Measurements from ENCODE around the gene KCNK1. TPM values are rescaled to one million over a fixed set of nuclear protein-coding genes. Genes with fewer than 3 reads are reported as not detected.

The KCNK1 gene
- total RNA-seq, 1 experiment from 2014 or later, result 24.3 TPM

DNA sequence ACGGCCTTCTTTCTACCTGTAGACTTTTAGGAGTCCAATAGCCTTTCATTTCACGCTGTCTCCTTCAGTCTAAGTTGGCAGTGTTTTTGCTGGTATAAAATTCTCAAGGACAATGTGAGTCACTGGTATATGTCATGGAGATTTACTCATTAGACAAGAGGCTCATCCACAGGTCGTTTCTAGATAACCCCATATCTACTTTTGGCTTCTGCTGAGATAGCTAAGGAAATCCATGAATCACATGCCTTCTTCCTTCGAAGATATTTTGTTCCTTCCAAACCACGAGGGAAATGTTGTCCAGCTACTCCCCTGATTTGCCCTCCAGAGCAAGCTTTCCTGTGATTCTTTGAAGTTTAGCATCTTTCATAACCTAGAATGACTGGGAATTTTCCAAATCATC lies 38.5 kb upstream of the KCNK1 start:
- POLR2A ChIA-PET, result interaction anchor here (0.6 to 1.3 kb wide), 3 partner anchors 55 to 197 kb away, joined by 3 to 5 read pairs (median 3); no protein-coding TSS in a partner anchor
- CTCF ChIA-PET, result interaction anchor here (0.8 kb wide), 2 partner anchors 31 to 109 kb away, joined by 3 read pairs; no protein-coding TSS in a partner anchor
- no peaks in the 10 kb centered on the region for H3K36me3 Mint-ChIP-seq (ENCODE audit: insufficient read depth, unreplicated experiment)
- H3K9me3 Mint-ChIP-seq (ENCODE audit: unreplicated experiment), result no peaks in the 10 kb centered on the region
- TF ChIP-seq, protein P1, sequence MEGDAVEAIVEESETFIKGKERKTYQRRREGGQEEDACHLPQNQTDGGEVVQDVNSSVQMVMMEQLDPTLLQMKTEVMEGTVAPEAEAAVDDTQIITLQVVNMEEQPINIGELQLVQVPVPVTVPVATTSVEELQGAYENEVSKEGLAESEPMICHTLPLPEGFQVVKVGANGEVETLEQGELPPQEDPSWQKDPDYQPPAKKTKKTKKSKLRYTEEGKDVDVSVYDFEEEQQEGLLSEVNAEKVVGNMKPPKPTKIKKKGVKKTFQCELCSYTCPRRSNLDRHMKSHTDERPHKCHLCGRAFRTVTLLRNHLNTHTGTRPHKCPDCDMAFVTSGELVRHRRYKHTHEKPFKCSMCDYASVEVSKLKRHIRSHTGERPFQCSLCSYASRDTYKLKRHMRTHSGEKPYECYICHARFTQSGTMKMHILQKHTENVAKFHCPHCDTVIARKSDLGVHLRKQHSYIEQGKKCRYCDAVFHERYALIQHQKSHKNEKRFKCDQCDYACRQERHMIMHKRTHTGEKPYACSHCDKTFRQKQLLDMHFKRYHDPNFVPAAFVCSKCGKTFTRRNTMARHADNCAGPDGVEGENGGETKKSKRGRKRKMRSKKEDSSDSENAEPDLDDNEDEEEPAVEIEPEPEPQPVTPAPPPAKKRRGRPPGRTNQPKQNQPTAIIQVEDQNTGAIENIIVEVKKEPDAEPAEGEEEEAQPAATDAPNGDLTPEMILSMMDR (IDR thresholded peaks at IDR 0.05; ENCODE audit: unreplicated experiment), result no peak
- H3K4me3 Mint-ChIP-seq (ENCODE audit: unreplicated experiment), result no peak overlapping the region
- H3K4me1 Mint-ChIP-seq (ENCODE audit: insufficient read depth, unreplicated experiment), result no peaks in the 10 kb centered on the region
- no peak for DNase-seq (ENCODE audit: unreplicated experiment)
- no TSS peak for BruUV-seq (replicated peaks)
- H3K27ac Mint-ChIP-seq (ENCODE audit: low read depth, unreplicated experiment), result no peak overlapping the region
- H3K27me3 Mint-ChIP-seq (ENCODE audit: insufficient read depth, unreplicated experiment), result peaks cover 33% of the 10 kb centered on the region
- intact Hi-C loops (cut with micrococcal nuclease), result no loop called here

DNA sequence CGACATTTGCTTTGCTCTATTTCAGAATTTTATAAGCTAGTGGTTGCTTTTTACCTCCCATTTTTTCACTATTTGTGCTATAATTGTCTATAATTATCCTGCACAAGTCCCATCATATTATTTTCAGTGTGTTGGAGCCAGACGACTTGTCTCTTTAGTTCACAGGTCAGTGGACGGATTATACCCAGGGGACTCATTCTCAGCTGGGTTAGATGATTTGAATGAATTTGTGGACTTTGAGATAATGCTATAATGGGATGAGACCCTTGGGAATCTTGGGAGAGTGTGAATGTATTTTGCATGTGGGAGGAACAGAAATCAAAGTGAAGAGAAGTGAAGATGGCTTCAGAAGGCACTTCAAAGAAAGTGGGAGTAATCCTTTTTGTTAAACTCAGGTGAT lies 31.5 kb upstream of the KCNK1 start:
- no TSS peak for BruUV-seq (replicated peaks)
- Mint-ChIP-seq H3K9me3 (ENCODE audit: unreplicated experiment) (no peaks in the 10 kb centered on the region), H3K4me1 (ENCODE audit: insufficient read depth, unreplicated experiment) (no peaks in the 10 kb centered on the region), H3K36me3 (ENCODE audit: insufficient read depth, unreplicated experiment) (no peaks in the 10 kb centered on the region), H3K4me3 (ENCODE audit: unreplicated experiment) (no peak overlapping the region), H3K27me3 (ENCODE audit: insufficient read depth, unreplicated experiment) (no peaks in the 10 kb centered on the region), H3K27ac (ENCODE audit: low read depth, unreplicated experiment) (no peak overlapping the region)
- DNase-seq (ENCODE audit: unreplicated experiment), result no peak
- ChIA-PET CTCF (interaction anchor here (1.1 to 1.3 kb wide), 2 partner anchors 42 to 141 kb away, joined by 3 to 5 read pairs; no protein-coding TSS in a partner anchor), POLR2A (no interaction called here)
- intact Hi-C loops (cut with micrococcal nuclease), result no loop called here
- TF ChIP-seq, protein P1 (IDR thresholded peaks at IDR 0.05; ENCODE audit: unreplicated experiment), result no peak

DNA sequence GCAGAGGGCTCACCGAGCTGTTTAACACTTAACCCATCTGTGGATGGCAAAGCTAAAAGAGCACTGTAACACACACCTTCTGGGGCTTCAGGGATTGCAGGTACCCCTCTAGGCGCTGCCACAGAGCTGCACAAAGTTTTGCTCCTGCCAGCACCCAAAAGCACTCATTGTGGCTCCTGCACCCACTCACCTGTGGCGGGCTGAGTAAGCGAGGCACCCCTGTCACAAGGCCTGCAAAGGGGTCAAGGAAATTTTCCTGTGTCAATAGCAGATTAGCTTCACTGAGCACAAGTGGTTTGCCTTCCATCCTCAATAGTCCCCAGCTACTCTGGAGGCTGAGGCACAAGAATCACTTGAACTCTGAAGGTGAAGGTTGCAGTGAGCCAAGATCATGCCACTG lies 29.5 kb upstream of the KCNK1 start:
- no TSS peak for BruUV-seq (replicated peaks)
- Mint-ChIP-seq H3K9me3 (ENCODE audit: unreplicated experiment) (no peaks in the 10 kb centered on the region), H3K27me3 (ENCODE audit: insufficient read depth, unreplicated experiment) (no peaks in the 10 kb centered on the region), H3K4me1 (ENCODE audit: insufficient read depth, unreplicated experiment) (no peaks in the 10 kb centered on the region), H3K4me3 (ENCODE audit: unreplicated experiment) (no peak overlapping the region), H3K36me3 (ENCODE audit: insufficient read depth, unreplicated experiment) (no peaks in the 10 kb centered on the region), H3K27ac (ENCODE audit: low read depth, unreplicated experiment) (no peak overlapping the region)
- DNase-seq (ENCODE audit: unreplicated experiment), result no peak
- TF ChIP-seq, protein P1 (IDR thresholded peaks at IDR 0.05; ENCODE audit: unreplicated experiment), result no peak
- POLR2A ChIA-PET, result interaction anchor here (1.1 to 1.4 kb wide), 4 partner anchors 9 to 41 kb away, joined by 3 read pairs; no protein-coding TSS in a partner anchor
- intact Hi-C loops (cut with micrococcal nuclease), result no loop called here
- CTCF ChIA-PET, result interaction anchor here (0.6 to 1.2 kb wide), 2 partner anchors 143 to 222 kb away, joined by 3 read pairs; no protein-coding TSS in a partner anchor

DNA sequence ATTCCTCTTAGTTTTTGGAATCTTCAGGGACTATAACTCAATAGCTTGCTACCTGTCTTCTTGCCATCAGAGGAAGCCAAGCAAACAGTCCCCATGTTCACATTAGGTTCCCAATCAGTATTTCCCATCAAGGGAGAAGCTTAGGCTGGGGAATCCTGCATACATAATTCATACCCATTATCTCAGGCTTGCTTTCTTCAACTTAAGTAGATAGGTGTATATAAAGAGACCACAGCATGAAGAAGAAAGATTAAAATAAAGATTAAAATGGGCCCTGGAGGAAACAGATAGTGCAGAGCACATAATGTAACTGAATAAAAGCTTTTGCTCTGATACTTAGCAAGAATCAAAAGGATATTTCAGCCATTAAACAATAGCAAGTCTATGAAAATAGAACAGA lies 29.0 kb upstream of the KCNK1 start:
- Mint-ChIP-seq H3K27me3 (ENCODE audit: insufficient read depth, unreplicated experiment) (no peaks in the 10 kb centered on the region), H3K9me3 (ENCODE audit: unreplicated experiment) (no peaks in the 10 kb centered on the region), H3K4me3 (ENCODE audit: unreplicated experiment) (no peak overlapping the region), H3K4me1 (ENCODE audit: insufficient read depth, unreplicated experiment) (no peaks in the 10 kb centered on the region), H3K27ac (ENCODE audit: low read depth, unreplicated experiment) (no peak overlapping the region), H3K36me3 (ENCODE audit: insufficient read depth, unreplicated experiment) (no peaks in the 10 kb centered on the region)
- TF ChIP-seq, protein P1 (IDR thresholded peaks at IDR 0.05; ENCODE audit: unreplicated experiment), result no peak
- ChIA-PET POLR2A (interaction anchor here (0.6 to 1.4 kb wide), 3 partner anchors 11 to 124 kb away, joined by 3 read pairs; no protein-coding TSS in a partner anchor), CTCF (interaction anchor here (0.6 to 1.2 kb wide), 3 partner anchors 18 to 144 kb away, joined by 3 to 4 read pairs (median 4); no protein-coding TSS in a partner anchor)
- DNase-seq (ENCODE audit: unreplicated experiment), result no peak
- intact Hi-C loops (cut with micrococcal nuclease), result no loop called here
- no TSS peak for BruUV-seq (replicated peaks)
